NCI-H187 treated with DMSO at 0.1 percent for 48 hours (cell line): Measurements from ENCODE around the gene CLCF1.

Source experiments
- DNase-seq: peaks from one replicate; lab custom pipeline; 2025; lab: John Stamatoyannopoulos, UW

Gene CLCF1

GRCh38 chr11:67356387-67356863 is 17.0 kb downstream of the CLCF1 start:
- no peak for DNase-seq

- DNase-seq, result no peak
These were observed 17.5 kb downstream of the CLCF1 start for GRCh38 chr11:67355794-67356386.

- DNase-seq, result no peak
These were observed 18.2 kb downstream of the CLCF1 start for GRCh38 chr11:67355023-67355793.

GRCh38 chr11:67354075-67355022 is 19.0 kb downstream of the CLCF1 start:
- DNase-seq, result no peak

GRCh38 chr11:67353317-67354074 is 19.9 kb downstream of the CLCF1 start, which contains the start of gene POLD4:
Gene POLD4 (minus strand): TSS chr11:67353546. CDS start chr11:67353399, 147 bp downstream.
- DNase-seq, result peak; percentile 40

- DNase-seq, result no peak
These were observed 20.7 kb downstream of the CLCF1 start for GRCh38 chr11:67352546-67353316.

- no peak for DNase-seq
These were observed 22.0 kb downstream of the CLCF1 start for GRCh38 chr11:67351275-67352005.

- DNase-seq, result no peak
These were observed 23.4 kb downstream of the CLCF1 start for GRCh38 chr11:67349928-67350465.

GRCh38 chr11:67349457-67349856 is 23.9 kb downstream of the CLCF1 start:
- DNase-seq, result no peak

- DNase-seq, result no peak
These were observed 24.4 kb downstream of the CLCF1 start for GRCh38 chr11:67349036-67349435.

- no peak for DNase-seq
These were observed 25.2 kb downstream of the CLCF1 start for GRCh38 chr11:67347964-67348749.

- no peak for DNase-seq
These were observed 27.2 kb downstream of the CLCF1 start for GRCh38 chr11:67345920-67346819.

- DNase-seq, result no peak
These were observed 28.0 kb downstream of the CLCF1 start for GRCh38 chr11:67345247-67345919.

- no peak for DNase-seq
These were observed 29.1 kb downstream of the CLCF1 start for GRCh38 chr11:67344264-67344663.

GRCh38 chr11:67337257-67337656 is 36.1 kb downstream of the CLCF1 start:
- DNase-seq, result no peak

- no peak for DNase-seq
These were observed 41.2 kb downstream of the CLCF1 start for GRCh38 chr11:67332081-67332691.

GRCh38 chr11:67323526-67323925 is 49.9 kb downstream of the CLCF1 start:
- no peak for DNase-seq
